RWPE1 (cell line): ENCODE data around the gene AHCYL2.
"Not testable (repeated sequence)": the region's sequence is repeated elsewhere in the genome, so short reads cannot be mapped to it uniquely, and the experiment has no call there.

ENCODE experiments used
- CTCF ChIA-PET: fragments of 350-600 bp; sonication (Branson Sonifier 250); formaldehyde crosslinking; extraction: SDS; loops from one replicate; lab custom pipeline; 2021; lab: Yijun Ruan, JAX
- POLR2A ChIA-PET: fragments of 400-600 bp; formaldehyde crosslinking; extraction: SDS; loops from one replicate; lab custom pipeline; 2020; ENCODE audit warnings: antibody characterized with exemption; ENCODE audit not compliant: low non-redundant PET; lab: Yijun Ruan, JAX
- DNase-seq: peaks from one replicate; pipeline ENCODE4 v3.0.0; 2012; ENCODE audit warnings: low spot score
- H3K27ac ChIP-seq: fragments of 450-650 bp; 2 replicates; pipeline ENCODE4 v1.5.1; 2017
- TF ChIP-seq, protein P1 (sequence below): fragments of 450-650 bp; conservative IDR thresholded peaks from 2 replicates; pipeline ENCODE4 v1.5.1; 2017; ENCODE audit warnings: low read depth, mild to moderate bottlenecking

The AHCYL2 gene

DNA sequence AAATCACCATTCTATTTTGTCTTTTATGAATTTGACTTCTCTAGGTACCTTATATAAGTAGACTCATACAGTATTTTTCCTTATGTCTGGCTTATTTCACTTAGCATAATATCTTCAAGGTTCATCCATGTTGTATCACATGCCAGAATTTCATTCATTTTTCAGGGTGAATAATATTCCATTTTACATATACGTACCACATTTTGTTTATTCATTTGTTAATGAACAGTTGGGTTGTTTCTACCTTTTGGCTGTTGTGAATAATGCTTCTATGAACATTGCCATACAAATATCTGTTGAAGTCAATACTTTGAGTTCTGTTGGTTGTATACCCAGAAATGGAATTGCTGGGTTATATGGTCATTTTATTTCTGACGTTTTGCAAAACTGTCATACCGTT, 20.7 kb downstream of the AHCYL2 start:
- DNase-seq, result no peak
- TF ChIP-seq, protein P1, sequence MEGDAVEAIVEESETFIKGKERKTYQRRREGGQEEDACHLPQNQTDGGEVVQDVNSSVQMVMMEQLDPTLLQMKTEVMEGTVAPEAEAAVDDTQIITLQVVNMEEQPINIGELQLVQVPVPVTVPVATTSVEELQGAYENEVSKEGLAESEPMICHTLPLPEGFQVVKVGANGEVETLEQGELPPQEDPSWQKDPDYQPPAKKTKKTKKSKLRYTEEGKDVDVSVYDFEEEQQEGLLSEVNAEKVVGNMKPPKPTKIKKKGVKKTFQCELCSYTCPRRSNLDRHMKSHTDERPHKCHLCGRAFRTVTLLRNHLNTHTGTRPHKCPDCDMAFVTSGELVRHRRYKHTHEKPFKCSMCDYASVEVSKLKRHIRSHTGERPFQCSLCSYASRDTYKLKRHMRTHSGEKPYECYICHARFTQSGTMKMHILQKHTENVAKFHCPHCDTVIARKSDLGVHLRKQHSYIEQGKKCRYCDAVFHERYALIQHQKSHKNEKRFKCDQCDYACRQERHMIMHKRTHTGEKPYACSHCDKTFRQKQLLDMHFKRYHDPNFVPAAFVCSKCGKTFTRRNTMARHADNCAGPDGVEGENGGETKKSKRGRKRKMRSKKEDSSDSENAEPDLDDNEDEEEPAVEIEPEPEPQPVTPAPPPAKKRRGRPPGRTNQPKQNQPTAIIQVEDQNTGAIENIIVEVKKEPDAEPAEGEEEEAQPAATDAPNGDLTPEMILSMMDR, result no peak
- ChIA-PET POLR2A (no interaction called here), CTCF (no interaction called here)
- H3K27ac ChIP-seq, result no peak overlapping the region

GRCh38 chr7:129247087-129247486, 22.3 kb downstream of the AHCYL2 start:
- no peak overlapping the region for H3K27ac ChIP-seq
- TF ChIP-seq, protein P1, result no peak
- ChIA-PET CTCF (interaction anchor here (0.5 kb wide), 1 partner anchor 1198 kb away, joined by 3 read pairs; no protein-coding TSS in a partner anchor), POLR2A (no interaction called here)
- DNase-seq, result no peak

DNA sequence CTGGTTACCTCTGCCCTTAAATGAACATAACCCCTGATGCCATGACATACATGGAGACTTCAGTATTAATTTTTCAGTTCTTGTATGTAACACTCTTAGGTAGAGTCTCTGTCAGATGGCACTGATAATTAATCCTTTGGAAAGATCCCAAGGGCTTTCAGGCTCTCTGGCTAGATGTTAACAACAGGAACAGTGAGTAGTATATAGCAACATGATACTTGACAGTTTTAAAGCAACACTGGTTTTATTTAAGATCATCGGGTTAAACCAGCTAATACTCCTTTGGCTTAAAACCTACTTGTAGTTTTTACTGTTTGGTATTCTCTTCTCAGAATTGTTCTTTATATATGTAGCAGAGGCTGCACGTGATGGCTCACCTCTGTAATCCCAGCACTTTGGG, 27.3 kb downstream of the AHCYL2 start:
- TF ChIP-seq, protein P1, result no peak
- no peak overlapping the region for H3K27ac ChIP-seq
- ChIA-PET CTCF (no interaction called here), POLR2A (no interaction called here)
- DNase-seq, result no peak

GRCh38 chr7:129252603-129253002, 27.8 kb downstream of the AHCYL2 start:
- POLR2A ChIA-PET, H3K27ac ChIP-seq, CTCF ChIA-PET, DNase-seq: not testable (repeated sequence)

GRCh38 chr7:129255800-129256199, 31.0 kb downstream of the AHCYL2 start:
- H3K27ac ChIP-seq, result no peak overlapping the region
- DNase-seq, result no peak
- CTCF ChIA-PET, result no interaction called here
- POLR2A ChIA-PET, result no interaction called here
- TF ChIP-seq, protein P1, result no peak

DNA sequence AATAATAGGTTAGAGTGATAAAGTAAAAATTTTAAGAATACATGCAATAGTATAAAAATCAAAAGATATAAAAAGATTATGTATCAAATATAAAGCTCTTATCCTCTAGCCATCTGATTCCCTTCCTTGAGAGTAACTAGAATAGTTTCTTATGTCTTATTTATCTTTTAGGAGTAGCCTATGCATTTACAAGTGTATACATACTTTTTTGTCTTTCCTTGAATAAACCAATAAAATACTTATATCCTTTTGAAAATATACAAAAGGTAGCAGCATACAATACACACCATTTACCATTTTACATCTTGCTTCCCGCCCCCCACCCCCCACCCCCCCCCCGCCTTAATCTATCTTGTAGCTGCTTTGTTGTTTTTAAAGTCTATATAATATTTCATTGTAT, 31.4 kb downstream of the AHCYL2 start:
- H3K27ac ChIP-seq, result no peak overlapping the region
- ChIA-PET POLR2A (no interaction called here), CTCF (no interaction called here)
- TF ChIP-seq, protein P1, result no peak
- DNase-seq, result no peak

GRCh38 chr7:129257168-129257567, 32.3 kb downstream of the AHCYL2 start:
- no peak for DNase-seq
- TF ChIP-seq, protein P1, result no peak
- ChIA-PET CTCF (no interaction called here), POLR2A (no interaction called here)
- H3K27ac ChIP-seq, result no peak overlapping the region
